Astrocyte of the spinal cord (primary cell): Measurements from ENCODE around the gene TLX1.

Experiments used
- DNase-seq: peaks from one replicate; pipeline ENCODE4 v3.0.0; 2011; ENCODE audit warnings: low read depth, low spot score
- H3K4me3 ChIP-seq: 2 replicates; pipeline ENCODE4 v1.5.1; 2011; ENCODE audit warnings: low read depth, mild to moderate bottlenecking, low read length, moderate library complexity
- in situ Hi-C: cut with HindIII; loops from 2 replicates; pipeline ENCODE4 v1.10.0; 2017; ENCODE audit warnings: low sequenced_read_pairs
- TF ChIP-seq, protein P1 (sequence below): IDR thresholded peaks from 2 replicates; pipeline ENCODE4 v1.5.1; 2012; ENCODE audit warnings: low read depth, mild to moderate bottlenecking, low read length, inconsistent platforms

Gene TLX1

DNA sequence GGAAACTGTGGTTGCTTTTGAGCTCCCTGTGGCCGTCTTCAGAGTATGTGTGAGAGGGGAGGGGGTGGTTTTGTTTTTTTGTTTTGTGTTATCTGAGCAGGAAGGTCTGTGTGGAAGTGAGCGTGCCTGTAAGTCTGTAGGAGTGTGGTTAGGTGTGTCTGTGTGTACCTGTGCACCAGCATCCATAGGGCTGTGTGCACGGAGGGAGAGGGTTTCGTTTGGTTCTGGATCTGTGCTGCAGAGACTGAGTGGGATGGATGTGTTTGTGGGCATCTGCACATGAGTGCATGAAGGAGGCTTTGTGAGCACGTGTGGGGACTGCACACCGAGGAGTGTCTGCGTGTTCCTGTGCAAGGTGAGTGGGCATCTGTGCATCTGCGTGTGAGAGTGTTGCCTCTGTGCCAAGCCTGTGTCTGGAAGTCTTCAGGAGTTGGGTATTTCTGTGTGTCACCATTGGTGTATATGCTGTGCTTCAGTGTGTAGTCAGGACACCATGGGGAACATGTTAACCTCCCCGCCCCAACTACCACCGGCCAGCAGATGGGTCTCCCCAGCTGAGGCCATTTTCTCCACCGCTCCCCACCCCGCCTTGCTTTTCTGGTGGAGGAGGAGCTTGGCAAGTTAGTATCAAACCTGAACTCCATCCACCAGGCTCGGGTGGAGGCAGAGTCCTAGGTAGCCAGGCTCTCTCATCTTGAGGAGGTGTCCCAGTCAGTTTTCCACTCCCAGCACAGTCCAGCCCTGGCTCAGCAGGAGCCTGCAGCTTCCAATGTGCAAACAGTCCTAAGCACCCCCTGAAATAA, 7.1 kb upstream of the TLX1 start:
- in situ Hi-C loops: no loop called here
- H3K4me3 ChIP-seq: no peak overlapping the region
- TF ChIP-seq, protein P1, sequence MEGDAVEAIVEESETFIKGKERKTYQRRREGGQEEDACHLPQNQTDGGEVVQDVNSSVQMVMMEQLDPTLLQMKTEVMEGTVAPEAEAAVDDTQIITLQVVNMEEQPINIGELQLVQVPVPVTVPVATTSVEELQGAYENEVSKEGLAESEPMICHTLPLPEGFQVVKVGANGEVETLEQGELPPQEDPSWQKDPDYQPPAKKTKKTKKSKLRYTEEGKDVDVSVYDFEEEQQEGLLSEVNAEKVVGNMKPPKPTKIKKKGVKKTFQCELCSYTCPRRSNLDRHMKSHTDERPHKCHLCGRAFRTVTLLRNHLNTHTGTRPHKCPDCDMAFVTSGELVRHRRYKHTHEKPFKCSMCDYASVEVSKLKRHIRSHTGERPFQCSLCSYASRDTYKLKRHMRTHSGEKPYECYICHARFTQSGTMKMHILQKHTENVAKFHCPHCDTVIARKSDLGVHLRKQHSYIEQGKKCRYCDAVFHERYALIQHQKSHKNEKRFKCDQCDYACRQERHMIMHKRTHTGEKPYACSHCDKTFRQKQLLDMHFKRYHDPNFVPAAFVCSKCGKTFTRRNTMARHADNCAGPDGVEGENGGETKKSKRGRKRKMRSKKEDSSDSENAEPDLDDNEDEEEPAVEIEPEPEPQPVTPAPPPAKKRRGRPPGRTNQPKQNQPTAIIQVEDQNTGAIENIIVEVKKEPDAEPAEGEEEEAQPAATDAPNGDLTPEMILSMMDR: no peak
- no peak for DNase-seq

DNA sequence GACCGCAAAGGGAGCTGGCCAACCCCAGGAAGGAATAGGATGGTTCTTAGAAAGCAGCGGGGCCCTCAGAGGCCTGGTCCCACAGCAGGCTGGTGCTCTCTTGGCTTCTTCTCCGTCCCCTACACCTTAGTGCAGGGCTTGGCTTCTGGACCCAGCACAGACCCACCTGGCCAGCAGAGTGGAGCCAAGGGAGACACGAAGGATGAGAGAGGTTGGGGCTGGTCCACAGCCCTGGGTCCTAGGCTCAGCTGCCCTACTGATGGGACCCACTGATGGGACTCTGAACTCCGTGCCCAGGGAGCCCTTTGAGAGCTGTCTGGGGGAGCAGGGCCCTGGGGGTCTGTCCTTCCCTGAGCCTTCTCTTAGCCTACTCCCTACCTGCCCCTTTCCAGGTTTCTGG, 6.2 kb upstream of the TLX1 start:
- no peak overlapping the region for H3K4me3 ChIP-seq
- no peak for DNase-seq
- TF ChIP-seq, protein P1: no peak
- in situ Hi-C loops: no loop called here

GRCh38 chr10:101126684-101127628, 4.1 kb upstream of the TLX1 start:
- no peak for DNase-seq
- in situ Hi-C loops: no loop called here
- no peak overlapping the region for H3K4me3 ChIP-seq
- TF ChIP-seq, protein P1: no peak

DNA sequence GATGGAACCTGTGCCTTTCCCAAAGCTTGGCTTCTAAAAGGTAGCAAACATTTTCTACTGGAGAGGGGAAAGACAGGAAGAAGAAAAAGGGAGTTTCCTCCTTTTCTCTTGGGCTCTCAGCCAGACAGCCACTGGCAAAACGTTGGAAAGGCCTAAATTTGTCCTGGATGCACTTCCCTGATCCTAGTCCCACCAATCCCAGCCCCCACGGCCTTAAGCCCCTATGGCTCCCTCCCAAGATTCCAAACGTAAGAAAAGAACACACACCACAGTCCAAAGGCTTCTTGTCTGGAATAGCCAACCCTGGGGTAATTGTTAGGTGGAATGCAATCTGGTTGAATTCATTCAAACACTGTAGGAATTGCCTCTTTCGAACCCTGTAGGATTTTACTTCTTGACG, 959 bp upstream of the TLX1 start:
- DNase-seq: no peak
- H3K4me3 ChIP-seq: no peak overlapping the region
- TF ChIP-seq, protein P1: no peak
- in situ Hi-C loops: no loop called here

DNA sequence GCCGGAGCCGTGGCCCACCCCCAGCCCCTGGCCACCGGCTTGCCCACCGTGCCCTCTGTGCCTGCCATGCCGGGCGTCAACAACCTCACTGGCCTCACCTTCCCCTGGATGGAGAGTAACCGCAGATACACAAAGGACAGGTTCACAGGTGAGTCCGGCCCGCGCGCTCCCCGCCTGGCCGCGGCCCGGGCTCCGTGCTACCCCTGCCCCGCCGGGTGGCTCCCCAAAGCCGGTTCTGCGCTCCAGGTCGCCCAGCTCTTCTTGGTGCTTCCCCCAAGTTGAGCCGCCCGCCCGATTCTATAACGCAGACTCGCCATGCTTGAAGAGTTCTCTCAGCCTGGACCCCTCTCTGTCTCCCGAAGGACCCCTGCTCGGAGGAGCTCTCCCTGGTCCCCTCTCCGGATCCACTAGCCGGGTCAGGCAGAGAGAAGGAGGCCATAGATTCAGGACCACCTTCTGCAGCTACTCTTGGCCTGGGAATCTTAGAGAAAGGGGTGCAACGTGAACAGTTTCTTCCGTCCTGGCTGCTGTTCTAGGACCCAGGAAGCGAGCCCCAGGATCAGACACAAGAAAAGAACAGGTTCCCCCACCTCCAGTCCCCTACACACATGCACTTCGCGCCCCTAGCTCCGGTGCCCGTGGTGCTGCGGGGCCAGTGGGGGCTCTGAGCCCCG, 999 bp downstream of the TLX1 start:
- TF ChIP-seq, protein P1: no peak
- H3K4me3 ChIP-seq: no peak overlapping the region
- no peak for DNase-seq
- in situ Hi-C loops: no loop called here
